ENCODE measurements around the gene TNP2. TPM values are rescaled to one million over a fixed set of nuclear protein-coding genes. Genes with fewer than 3 reads are reported as not detected.

Gene TNP2
- total and polyA plus RNA-seq, 2 experiments from 2014 or later, result not detected

DNA sequence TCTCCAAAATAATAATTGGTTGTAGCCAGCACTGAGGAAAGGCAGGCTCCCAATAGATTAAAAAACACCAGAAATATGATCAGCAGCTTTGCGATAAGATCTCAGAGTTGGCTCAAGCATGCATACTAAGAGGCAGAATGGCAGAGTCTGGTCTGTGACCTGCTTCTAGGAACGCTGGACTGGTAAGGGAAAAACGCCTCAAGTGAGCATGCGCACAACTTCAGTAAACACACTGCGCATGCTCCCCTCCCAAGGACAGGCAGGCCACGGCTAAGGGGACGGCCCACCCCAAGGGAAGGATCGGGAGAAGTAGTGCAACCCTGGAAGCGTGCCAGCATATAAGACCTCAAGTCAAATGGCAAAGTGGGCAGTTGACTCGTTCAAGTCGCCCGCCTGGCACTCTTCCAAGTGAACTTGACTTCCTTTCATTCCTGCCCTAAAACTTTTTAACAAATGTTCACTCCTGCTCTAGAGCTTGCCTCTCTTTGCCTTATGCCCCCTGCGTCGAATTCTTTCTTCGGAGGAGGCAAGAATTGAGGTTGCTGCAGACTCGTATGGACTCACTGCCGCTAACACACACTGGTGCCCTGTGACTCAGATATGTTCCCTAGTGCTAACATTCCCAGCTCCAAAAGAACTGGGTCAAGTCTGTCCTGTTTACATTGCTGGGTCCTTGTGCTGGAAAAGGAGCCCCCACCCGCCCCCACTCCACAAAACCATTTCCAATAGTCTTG, 34.4 kb upstream of the TNP2 start:
- H3K27me3 ChIP-seq (ENCODE audit: insufficient read depth), result no peaks in the 10 kb centered on the region
- H4K20me1 ChIP-seq (replicated peaks; ENCODE audit: insufficient read depth), result no peaks in the 10 kb centered on the region
- no peaks in the 10 kb centered on the region for H3K36me3 ChIP-seq (ENCODE audit: insufficient read depth)
- DNase-seq (ENCODE audit: low spot score) (no peak), ATAC-seq (no peak)
- H3F3A ChIP-seq (replicated peaks; ENCODE audit: low read depth), result 0 out of 2 replicates have a peak, but pooled peaks cover 2% of the 10 kb centered on the region
- H3K27ac ChIP-seq (ENCODE audit: low read depth), result no peak overlapping the region
- Mint-ChIP-seq H3K27me3 (ENCODE audit: insufficient read depth, low read depth, poor library complexity) (no peaks in the 10 kb centered on the region), H3K4me3 (no peak overlapping the region), H3K9me3 (0 out of 3 replicates have a peak, but pooled peaks cover 2% of the 10 kb centered on the region), H3K27ac (no peak overlapping the region), H3K4me1 (peaks cover 4% of the 10 kb centered on the region; the same call in 2 of the 3 replicates), H3K36me3 (ENCODE audit: low read depth) (no peaks in the 10 kb centered on the region; the same call in 2 of the 3 replicates)
- H3K4me3 ChIP-seq, result no peak overlapping the region
- no peaks in the 10 kb centered on the region for H3K79me2 ChIP-seq (replicated peaks; ENCODE audit: insufficient read depth)
- no peaks in the 10 kb centered on the region for H3K9me2 ChIP-seq (ENCODE audit: insufficient read depth)
- peak overlapping the region; percentile 72 for H2AFZ ChIP-seq
- no peak for TF ChIP-seq CREB1 (CRISPR knock-in tag; IDR thresholded peaks at IDR 0.05; ENCODE audit: low read depth)
- TF ChIP-seq, protein P1, sequence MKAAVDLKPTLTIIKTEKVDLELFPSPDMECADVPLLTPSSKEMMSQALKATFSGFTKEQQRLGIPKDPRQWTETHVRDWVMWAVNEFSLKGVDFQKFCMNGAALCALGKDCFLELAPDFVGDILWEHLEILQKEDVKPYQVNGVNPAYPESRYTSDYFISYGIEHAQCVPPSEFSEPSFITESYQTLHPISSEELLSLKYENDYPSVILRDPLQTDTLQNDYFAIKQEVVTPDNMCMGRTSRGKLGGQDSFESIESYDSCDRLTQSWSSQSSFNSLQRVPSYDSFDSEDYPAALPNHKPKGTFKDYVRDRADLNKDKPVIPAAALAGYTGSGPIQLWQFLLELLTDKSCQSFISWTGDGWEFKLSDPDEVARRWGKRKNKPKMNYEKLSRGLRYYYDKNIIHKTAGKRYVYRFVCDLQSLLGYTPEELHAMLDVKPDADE (IDR thresholded peaks at IDR 0.05), result no peak
- no peak for TF ChIP-seq ZNF114 (CRISPR knock-in tag; IDR thresholded peaks at IDR 0.05)
- TF ChIP-seq NANOG (IDR thresholded peaks at IDR 0.05; ENCODE audit: borderline replicate concordance), result no peak
- no peak for TF ChIP-seq EZH2phosphoT487 (IDR thresholded peaks at IDR 0.05; ENCODE audit: unreplicated experiment)
- no peak for TF ChIP-seq JUNB (IDR thresholded peaks at IDR 0.05; ENCODE audit: unreplicated experiment)
- TF ChIP-seq, protein P2, sequence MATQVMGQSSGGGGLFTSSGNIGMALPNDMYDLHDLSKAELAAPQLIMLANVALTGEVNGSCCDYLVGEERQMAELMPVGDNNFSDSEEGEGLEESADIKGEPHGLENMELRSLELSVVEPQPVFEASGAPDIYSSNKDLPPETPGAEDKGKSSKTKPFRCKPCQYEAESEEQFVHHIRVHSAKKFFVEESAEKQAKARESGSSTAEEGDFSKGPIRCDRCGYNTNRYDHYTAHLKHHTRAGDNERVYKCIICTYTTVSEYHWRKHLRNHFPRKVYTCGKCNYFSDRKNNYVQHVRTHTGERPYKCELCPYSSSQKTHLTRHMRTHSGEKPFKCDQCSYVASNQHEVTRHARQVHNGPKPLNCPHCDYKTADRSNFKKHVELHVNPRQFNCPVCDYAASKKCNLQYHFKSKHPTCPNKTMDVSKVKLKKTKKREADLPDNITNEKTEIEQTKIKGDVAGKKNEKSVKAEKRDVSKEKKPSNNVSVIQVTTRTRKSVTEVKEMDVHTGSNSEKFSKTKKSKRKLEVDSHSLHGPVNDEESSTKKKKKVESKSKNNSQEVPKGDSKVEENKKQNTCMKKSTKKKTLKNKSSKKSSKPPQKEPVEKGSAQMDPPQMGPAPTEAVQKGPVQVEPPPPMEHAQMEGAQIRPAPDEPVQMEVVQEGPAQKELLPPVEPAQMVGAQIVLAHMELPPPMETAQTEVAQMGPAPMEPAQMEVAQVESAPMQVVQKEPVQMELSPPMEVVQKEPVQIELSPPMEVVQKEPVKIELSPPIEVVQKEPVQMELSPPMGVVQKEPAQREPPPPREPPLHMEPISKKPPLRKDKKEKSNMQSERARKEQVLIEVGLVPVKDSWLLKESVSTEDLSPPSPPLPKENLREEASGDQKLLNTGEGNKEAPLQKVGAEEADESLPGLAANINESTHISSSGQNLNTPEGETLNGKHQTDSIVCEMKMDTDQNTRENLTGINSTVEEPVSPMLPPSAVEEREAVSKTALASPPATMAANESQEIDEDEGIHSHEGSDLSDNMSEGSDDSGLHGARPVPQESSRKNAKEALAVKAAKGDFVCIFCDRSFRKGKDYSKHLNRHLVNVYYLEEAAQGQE (IDR thresholded peaks at IDR 0.05; ENCODE audit: unreplicated experiment), result no peak
- TF ChIP-seq, protein P3, sequence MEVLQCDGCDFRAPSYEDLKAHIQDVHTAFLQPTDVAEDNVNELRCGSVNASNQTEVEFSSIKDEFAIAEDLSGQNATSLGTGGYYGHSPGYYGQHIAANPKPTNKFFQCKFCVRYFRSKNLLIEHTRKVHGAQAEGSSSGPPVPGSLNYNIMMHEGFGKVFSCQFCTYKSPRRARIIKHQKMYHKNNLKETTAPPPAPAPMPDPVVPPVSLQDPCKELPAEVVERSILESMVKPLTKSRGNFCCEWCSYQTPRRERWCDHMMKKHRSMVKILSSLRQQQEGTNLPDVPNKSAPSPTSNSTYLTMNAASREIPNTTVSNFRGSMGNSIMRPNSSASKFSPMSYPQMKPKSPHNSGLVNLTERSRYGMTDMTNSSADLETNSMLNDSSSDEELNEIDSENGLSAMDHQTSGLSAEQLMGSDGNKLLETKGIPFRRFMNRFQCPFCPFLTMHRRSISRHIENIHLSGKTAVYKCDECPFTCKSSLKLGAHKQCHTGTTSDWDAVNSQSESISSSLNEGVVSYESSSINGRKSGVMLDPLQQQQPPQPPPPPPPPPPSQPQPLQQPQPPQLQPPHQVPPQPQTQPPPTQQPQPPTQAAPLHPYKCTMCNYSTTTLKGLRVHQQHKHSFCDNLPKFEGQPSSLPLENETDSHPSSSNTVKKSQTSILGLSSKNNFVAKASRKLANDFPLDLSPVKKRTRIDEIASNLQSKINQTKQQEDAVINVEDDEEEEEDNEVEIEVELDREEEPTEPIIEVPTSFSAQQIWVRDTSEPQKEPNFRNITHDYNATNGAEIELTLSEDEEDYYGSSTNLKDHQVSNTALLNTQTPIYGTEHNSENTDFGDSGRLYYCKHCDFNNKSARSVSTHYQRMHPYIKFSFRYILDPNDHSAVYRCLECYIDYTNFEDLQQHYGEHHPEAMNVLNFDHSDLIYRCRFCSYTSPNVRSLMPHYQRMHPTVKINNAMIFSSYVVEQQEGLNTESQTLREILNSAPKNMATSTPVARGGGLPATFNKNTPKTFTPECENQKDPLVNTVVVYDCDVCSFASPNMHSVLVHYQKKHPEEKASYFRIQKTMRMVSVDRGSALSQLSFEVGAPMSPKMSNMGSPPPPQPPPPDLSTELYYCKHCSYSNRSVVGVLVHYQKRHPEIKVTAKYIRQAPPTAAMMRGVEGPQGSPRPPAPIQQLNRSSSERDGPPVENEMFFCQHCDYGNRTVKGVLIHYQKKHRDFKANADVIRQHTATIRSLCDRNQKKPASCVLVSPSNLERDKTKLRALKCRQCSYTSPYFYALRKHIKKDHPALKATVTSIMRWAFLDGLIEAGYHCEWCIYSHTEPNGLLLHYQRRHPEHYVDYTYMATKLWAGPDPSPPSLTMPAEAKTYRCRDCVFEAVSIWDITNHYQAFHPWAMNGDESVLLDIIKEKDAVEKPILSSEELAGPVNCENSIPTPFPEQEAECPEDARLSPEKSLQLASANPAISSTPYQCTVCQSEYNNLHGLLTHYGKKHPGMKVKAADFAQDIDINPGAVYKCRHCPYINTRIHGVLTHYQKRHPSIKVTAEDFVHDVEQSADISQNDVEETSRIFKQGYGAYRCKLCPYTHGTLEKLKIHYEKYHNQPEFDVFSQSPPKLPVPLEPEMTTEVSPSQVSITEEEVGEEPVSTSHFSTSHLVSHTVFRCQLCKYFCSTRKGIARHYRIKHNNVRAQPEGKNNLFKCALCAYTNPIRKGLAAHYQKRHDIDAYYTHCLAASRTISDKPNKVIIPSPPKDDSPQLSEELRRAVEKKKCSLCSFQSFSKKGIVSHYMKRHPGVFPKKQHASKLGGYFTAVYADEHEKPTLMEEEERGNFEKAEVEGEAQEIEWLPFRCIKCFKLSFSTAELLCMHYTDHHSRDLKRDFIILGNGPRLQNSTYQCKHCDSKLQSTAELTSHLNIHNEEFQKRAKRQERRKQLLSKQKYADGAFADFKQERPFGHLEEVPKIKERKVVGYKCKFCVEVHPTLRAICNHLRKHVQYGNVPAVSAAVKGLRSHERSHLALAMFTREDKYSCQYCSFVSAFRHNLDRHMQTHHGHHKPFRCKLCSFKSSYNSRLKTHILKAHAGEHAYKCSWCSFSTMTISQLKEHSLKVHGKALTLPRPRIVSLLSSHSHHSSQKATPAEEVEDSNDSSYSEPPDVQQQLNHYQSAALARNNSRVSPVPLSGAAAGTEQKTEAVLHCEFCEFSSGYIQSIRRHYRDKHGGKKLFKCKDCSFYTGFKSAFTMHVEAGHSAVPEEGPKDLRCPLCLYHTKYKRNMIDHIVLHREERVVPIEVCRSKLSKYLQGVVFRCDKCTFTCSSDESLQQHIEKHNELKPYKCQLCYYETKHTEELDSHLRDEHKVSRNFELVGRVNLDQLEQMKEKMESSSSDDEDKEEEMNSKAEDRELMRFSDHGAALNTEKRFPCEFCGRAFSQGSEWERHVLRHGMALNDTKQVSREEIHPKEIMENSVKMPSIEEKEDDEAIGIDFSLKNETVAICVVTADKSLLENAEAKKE (CRISPR knock-in tag; IDR thresholded peaks at IDR 0.05), result no peak
- no peak for TF ChIP-seq ZNF331 (CRISPR knock-in tag; IDR thresholded peaks at IDR 0.05; ENCODE audit: low read depth)
- TF ChIP-seq, protein P4, sequence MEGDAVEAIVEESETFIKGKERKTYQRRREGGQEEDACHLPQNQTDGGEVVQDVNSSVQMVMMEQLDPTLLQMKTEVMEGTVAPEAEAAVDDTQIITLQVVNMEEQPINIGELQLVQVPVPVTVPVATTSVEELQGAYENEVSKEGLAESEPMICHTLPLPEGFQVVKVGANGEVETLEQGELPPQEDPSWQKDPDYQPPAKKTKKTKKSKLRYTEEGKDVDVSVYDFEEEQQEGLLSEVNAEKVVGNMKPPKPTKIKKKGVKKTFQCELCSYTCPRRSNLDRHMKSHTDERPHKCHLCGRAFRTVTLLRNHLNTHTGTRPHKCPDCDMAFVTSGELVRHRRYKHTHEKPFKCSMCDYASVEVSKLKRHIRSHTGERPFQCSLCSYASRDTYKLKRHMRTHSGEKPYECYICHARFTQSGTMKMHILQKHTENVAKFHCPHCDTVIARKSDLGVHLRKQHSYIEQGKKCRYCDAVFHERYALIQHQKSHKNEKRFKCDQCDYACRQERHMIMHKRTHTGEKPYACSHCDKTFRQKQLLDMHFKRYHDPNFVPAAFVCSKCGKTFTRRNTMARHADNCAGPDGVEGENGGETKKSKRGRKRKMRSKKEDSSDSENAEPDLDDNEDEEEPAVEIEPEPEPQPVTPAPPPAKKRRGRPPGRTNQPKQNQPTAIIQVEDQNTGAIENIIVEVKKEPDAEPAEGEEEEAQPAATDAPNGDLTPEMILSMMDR (conservative IDR thresholded peaks at IDR 0.05; ENCODE audit: low read depth in 2 of 2), result no peak
- TF ChIP-seq POLR2AphosphoS5 (IDR thresholded peaks at IDR 0.05; ENCODE audit: low read depth), result no peak
- TF ChIP-seq STAT1 (IDR thresholded peaks at IDR 0.05; ENCODE audit: unreplicated experiment), result no peak
- TF ChIP-seq EZH2 (IDR thresholded peaks at IDR 0.05; ENCODE audit: low read depth, unreplicated experiment), result no peak
- H3K4me2 ChIP-seq, result no peak overlapping the region
- H3K4me1 ChIP-seq (ENCODE audit: insufficient read depth), result peaks cover 7% of the 10 kb centered on the region; the same call in 1 of the 2 replicates
